Measurements from ENCODE around the gene PPP6C. TPM values are rescaled to one million over a fixed set of nuclear protein-coding genes. Genes with fewer than 3 reads are reported as not detected.
"Not testable (repeated sequence)": the region's sequence is repeated elsewhere in the genome, so short reads cannot be mapped to it uniquely, and the experiment has no call there.

Gene PPP6C
- total RNA-seq, 1 donor from 2014 or later = 50.6 TPM

GRCh38 chr9:125143377-125144090 is 46.1 kb downstream of the PPP6C start, which contains the start of gene SCAI:
Gene SCAI (minus strand): TSS chr9:125143528. CDS start chr9:125143437, 91 bp downstream.
- intact Hi-C loops (cut with micrococcal nuclease) = loop anchor here (1.0 to 10.0 kb wide), 9 partner anchors 17 to 372 kb away; partner anchors contain the start of genes GOLGA1, HSPA5, NR6A1 and PPP6C

- intact Hi-C loops (cut with micrococcal nuclease) = loop anchor here (1.0 to 10.0 kb wide), 9 partner anchors 16 to 371 kb away; partner anchors contain the start of genes GOLGA1, HSPA5, NR6A1 and PPP6C
These were observed 46.8 kb downstream of the PPP6C start for GRCh38 chr9:125142560-125143376.

- intact Hi-C loops (cut with micrococcal nuclease) = loop anchor here (2.0 to 10.0 kb wide), 2 partner anchors 47 to 77 kb away; partner anchors contain the start of gene PPP6C
These were observed 47.9 kb downstream of the PPP6C start for GRCh38 chr9:125141751-125142150.

GRCh38 chr9:125141251-125141650 is 48.4 kb downstream of the PPP6C start:
- intact Hi-C loops (cut with micrococcal nuclease) = loop anchor here (10.0 kb wide), 1 partner anchor 76 kb away; no protein-coding TSS in a partner anchor

GRCh38 chr9:125140576-125140975 is 49.0 kb downstream of the PPP6C start:
- intact Hi-C loops (cut with micrococcal nuclease) = loop anchor here (10.0 kb wide), 1 partner anchor 76 kb away; no protein-coding TSS in a partner anchor

- intact Hi-C loops (cut with micrococcal nuclease) = no loop called here
These were observed 52.4 kb downstream of the PPP6C start for GRCh38 chr9:125137200-125137599.

GRCh38 chr9:125134976-125135375 is 54.6 kb downstream of the PPP6C start:
- intact Hi-C loops (cut with micrococcal nuclease) = no loop called here

- intact Hi-C loops (cut with micrococcal nuclease) = no loop called here
These were observed 55.9 kb downstream of the PPP6C start for GRCh38 chr9:125133403-125134329.

- intact Hi-C loops (cut with micrococcal nuclease) = no loop called here
These were observed 57.8 kb downstream of the PPP6C start for GRCh38 chr9:125131778-125132177.

- intact Hi-C loops (cut with micrococcal nuclease) = loop anchor here (1.0 to 5.0 kb wide), 3 partner anchors 17 to 184 kb away; partner anchors contain the start of genes GOLGA1 and SCAI
These were observed 63.4 kb downstream of the PPP6C start for GRCh38 chr9:125126019-125126746.

GRCh38 chr9:125125523-125125922 is 64.1 kb downstream of the PPP6C start:
- intact Hi-C loops (cut with micrococcal nuclease) = loop anchor here (5.0 kb wide), 2 partner anchors 67 to 183 kb away; partner anchors contain the start of gene GOLGA1

GRCh38 chr9:125121146-125121545 is 68.5 kb downstream of the PPP6C start:
- intact Hi-C loops (cut with micrococcal nuclease) = no loop called here

- intact Hi-C loops (cut with micrococcal nuclease) = loop anchor here (1.0 kb wide), 1 partner anchor 24 kb away; the partner anchor contains the start of gene SCAI
These were observed 69.8 kb downstream of the PPP6C start for GRCh38 chr9:125119643-125120286.

- intact Hi-C loops (cut with micrococcal nuclease) = not testable (repeated sequence)
These were observed 70.9 kb downstream of the PPP6C start for GRCh38 chr9:125118696-125119095.

- intact Hi-C loops (cut with micrococcal nuclease) = not testable (repeated sequence)
These were observed 75.1 kb downstream of the PPP6C start for GRCh38 chr9:125114503-125114902.

GRCh38 chr9:125110464-125110863 is 79.1 kb downstream of the PPP6C start:
- intact Hi-C loops (cut with micrococcal nuclease) = no loop called here

- intact Hi-C loops (cut with micrococcal nuclease) = not testable (repeated sequence)
These were observed 81.1 kb downstream of the PPP6C start for GRCh38 chr9:125108541-125108940.

GRCh38 chr9:125106285-125106893 is 83.2 kb downstream of the PPP6C start:
- intact Hi-C loops (cut with micrococcal nuclease) = no loop called here
